Measurements from ENCODE around the gene TGM5.

TGM5 gene

DNA sequence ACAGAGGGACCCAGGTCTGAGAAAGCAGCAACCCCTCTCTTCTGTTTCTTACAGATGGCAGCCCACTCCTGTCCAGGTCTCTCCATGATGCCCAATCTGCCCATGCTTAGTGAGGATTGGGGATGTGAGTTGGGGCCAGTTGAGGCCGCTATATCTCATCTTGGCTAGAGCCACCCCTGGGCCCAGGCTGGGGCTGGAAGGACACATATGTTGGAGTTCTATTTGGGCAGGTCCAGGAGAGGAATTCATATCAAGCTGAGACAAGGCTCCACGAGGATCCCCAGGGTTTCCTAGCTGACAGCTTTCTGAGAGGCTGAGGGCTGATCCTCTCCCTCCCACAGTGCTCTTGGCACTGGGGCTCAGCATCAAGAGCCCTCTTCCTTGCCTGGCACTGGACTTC, 11.4 kb downstream of the TGM5 start:
- no peaks in the 10 kb centered on the region; the same call in 1 of the 2 replicates for H3K27me3 ChIP-seq (ENCODE audit: insufficient read depth, low read length)
- no peak overlapping the region for H3K4me3 ChIP-seq (ENCODE audit: low read length)
- no peak overlapping the region for H3K9ac ChIP-seq (ENCODE audit: low read depth, low read length)
- H3K36me3 ChIP-seq (ENCODE audit: insufficient read depth, low read depth, low read length): no peaks in the 10 kb centered on the region
- H3K27ac ChIP-seq (ENCODE audit: low read length): no peak overlapping the region
- no peaks in the 10 kb centered on the region for H3K4me1 ChIP-seq (ENCODE audit: insufficient read depth, low read length)
- no peaks in the 10 kb centered on the region for H3K9me3 ChIP-seq (ENCODE audit: insufficient read depth, low read depth, low read length)

DNA sequence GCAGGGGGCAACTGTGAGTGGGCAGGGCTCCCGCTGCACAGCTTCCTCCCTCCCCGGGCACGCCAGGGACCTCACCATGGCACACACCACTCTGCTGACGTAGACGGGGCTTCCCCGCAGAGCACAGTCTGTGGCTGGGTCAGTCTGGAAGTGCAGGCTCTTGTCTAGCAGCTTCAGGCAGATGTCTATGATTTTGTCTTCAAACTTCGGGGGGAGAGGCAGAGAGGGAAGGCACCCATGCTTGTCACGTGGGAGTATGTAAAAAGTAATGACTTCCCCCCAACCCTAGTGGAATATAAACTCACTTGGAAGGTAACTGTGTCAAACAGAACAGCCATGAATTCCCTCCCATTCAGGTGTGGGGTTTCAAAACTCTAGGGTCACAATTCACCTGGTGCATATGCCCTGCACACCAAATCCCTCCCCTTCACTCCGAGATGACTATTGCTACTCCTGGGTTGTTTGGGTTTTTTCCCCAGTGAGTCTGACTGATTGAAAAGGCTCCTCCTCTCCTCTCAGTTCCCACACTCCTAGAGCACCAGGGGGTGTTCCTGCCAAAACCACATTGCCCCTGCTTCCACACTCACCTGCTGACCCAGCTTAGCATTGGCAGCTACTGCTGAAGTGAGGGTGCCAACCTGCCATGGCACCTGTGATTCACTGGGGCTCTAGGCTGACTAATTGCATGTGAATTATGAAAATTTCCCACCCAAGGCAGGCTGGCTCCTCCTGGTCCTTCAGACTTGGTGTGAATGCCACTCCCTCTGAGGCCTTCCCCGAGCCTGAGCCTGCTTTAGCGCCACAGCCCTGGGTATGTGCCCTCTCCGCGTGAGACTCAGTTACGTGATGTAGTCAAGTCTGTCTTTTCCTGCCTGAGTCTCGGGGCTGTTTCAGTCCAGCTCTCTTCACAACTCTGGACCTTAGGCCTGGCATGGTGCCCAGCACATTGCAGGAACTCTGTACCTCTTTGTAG, 13.0 kb downstream of the TGM5 start:
- Histone ChIP-seq H3K27me3 (ENCODE audit: insufficient read depth, low read length) (no peaks in the 10 kb centered on the region; the same call in 1 of the 2 replicates), H3K36me3 (ENCODE audit: insufficient read depth, low read depth, low read length) (no peaks in the 10 kb centered on the region), H3K4me3 (ENCODE audit: low read length) (no peak overlapping the region), H3K9me3 (ENCODE audit: insufficient read depth, low read depth, low read length) (no peaks in the 10 kb centered on the region), H3K27ac (ENCODE audit: low read length) (no peak overlapping the region), H3K9ac (ENCODE audit: low read depth, low read length) (no peak overlapping the region), H3K4me1 (ENCODE audit: insufficient read depth, low read length) (no peaks in the 10 kb centered on the region)

DNA sequence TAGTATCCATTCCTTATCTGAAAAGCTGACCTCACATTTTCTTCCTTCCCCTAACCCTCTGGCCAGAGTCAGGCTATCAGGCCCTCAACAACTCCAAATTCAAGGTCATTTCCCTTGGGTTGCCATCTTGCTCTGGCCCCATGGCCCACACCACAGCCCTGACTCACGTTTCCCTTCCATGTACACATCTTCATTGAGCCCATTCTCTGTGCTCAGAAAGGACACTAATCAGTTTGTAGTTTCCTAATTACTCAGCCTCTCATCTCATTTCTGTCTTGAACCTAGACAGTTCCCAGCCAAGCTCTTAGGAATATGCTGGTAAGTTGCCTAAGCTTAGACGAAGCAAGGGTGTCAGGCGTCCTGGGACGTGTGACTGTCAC, 14.9 kb downstream of the TGM5 start:
- H3K27me3 ChIP-seq (ENCODE audit: insufficient read depth, low read length): no peaks in the 10 kb centered on the region; the same call in 1 of the 2 replicates
- no peak overlapping the region for H3K27ac ChIP-seq (ENCODE audit: low read length)
- H3K36me3 ChIP-seq (ENCODE audit: insufficient read depth, low read depth, low read length): no peaks in the 10 kb centered on the region
- no peaks in the 10 kb centered on the region for H3K4me1 ChIP-seq (ENCODE audit: insufficient read depth, low read length)
- H3K9ac ChIP-seq (ENCODE audit: low read depth, low read length): no peak overlapping the region
- no peak overlapping the region for H3K4me3 ChIP-seq (ENCODE audit: low read length)
- no peaks in the 10 kb centered on the region for H3K9me3 ChIP-seq (ENCODE audit: insufficient read depth, low read depth, low read length)

DNA sequence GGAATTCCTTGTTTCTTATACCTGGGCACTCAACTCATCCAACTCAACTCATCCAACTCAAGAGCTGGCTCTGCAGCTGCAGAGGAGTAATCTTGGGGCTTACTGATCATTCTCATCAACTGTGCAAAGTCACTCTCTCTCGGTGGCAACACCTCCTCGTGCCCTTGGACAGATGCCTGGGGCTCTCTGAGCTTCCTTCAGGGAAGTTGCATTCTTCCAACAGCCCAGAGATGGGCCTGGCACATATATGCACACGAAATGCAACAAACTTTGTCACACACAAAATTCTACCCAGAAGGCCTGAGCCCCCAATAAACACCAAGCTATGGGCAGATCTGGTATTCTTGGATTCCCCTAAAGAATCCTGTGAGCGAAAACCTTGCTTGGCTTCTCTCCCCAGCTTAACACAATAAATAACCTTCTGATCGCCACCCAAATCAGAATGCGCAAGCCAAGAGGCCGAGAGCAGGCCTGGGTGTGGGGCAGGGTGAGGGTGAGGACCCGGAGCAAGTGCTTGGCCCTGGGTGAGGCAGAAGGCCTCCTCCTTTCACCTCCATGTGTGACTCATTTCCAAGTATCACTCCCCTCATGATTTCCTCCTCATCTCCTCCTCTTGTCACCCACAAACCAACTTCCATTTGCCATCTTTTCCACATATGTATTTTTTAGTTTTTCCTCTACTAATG, 15.4 kb downstream of the TGM5 start:
- no peaks in the 10 kb centered on the region for H3K9me3 ChIP-seq (ENCODE audit: insufficient read depth, low read depth, low read length)
- H3K36me3 ChIP-seq (ENCODE audit: insufficient read depth, low read depth, low read length): no peaks in the 10 kb centered on the region
- H3K4me3 ChIP-seq (ENCODE audit: low read length): no peak overlapping the region
- H3K4me1 ChIP-seq (ENCODE audit: insufficient read depth, low read length): no peaks in the 10 kb centered on the region
- H3K9ac ChIP-seq (ENCODE audit: low read depth, low read length): no peak overlapping the region
- H3K27me3 ChIP-seq (ENCODE audit: insufficient read depth, low read length): no peaks in the 10 kb centered on the region; the same call in 1 of the 2 replicates
- no peak overlapping the region for H3K27ac ChIP-seq (ENCODE audit: low read length)

DNA sequence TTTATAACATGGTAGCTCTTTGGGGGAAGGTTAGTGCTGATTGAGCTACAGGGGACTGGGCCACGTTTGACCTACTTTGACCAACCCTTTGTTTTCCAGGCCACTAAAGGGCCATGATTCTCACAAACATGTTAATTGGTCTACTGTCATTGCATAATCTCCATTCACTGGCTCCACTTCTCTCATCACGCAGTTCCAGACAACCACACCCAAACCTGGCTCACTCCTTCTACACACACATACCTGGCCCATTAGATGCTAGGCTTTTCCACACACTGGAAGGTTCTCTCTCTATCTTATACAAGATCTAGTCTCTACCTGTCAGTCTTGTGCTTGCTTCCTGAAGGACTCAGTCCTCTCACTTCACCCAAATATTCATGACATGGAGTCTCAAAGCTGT, 15.9 kb downstream of the TGM5 start:
- no peak overlapping the region for H3K9ac ChIP-seq (ENCODE audit: low read depth, low read length)
- H3K4me1 ChIP-seq (ENCODE audit: insufficient read depth, low read length): no peaks in the 10 kb centered on the region
- H3K9me3 ChIP-seq (ENCODE audit: insufficient read depth, low read depth, low read length): no peaks in the 10 kb centered on the region
- H3K36me3 ChIP-seq (ENCODE audit: insufficient read depth, low read depth, low read length): no peaks in the 10 kb centered on the region
- H3K27me3 ChIP-seq (ENCODE audit: insufficient read depth, low read length): no peaks in the 10 kb centered on the region; the same call in 1 of the 2 replicates
- H3K4me3 ChIP-seq (ENCODE audit: low read length): no peak overlapping the region
- no peak overlapping the region for H3K27ac ChIP-seq (ENCODE audit: low read length)

DNA sequence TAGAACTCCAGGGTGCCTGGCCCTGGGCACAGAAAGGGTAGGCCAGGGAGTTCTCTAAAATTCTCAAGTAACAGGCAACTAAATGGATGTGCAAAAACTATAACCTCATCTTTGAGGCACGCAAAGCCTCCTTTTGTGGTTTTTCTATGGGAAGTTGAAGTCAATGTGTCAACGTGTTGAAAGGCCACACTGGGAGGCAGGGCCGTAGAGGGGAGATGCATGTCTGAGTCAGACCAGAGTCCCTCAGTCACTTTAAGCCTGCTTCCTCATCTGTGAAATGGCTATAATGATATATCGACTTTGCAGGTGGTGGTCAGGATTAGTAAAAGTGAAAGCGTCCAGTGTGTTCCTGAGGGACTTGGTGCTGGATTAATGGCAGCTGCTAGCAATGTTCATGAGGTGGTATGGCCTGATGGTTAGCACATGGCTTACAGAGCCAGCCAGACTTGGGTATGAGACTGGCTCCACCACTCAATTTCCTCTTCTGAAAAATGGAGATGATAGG, 17.0 kb downstream of the TGM5 start:
- Histone ChIP-seq H3K9ac (ENCODE audit: low read depth, low read length) (no peak overlapping the region), H3K4me3 (ENCODE audit: low read length) (no peak overlapping the region)

DNA sequence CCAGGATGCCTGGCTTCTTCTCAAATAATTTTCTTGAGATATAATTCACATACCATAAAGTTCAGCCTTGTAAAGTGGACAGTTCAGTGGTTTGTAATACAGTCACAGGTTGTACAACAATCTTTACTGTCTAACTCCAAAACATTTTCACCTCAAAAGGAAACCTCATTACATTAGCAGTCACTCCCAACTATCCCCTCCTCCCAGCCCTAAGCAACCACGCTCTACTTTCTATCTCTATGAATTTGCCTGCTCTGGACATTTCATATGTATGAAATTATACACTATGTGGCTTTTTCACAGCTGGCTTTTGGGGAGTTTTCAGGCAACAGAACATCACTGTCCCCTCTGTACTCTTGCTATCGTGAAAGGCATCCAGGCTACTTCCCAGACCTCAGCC, 17.5 kb downstream of the TGM5 start:
- Histone ChIP-seq H3K9ac (ENCODE audit: low read depth, low read length) (no peak overlapping the region), H3K9me3 (ENCODE audit: insufficient read depth, low read depth, low read length) (no peaks in the 10 kb centered on the region), H3K4me1 (ENCODE audit: insufficient read depth, low read length) (no peaks in the 10 kb centered on the region), H3K27ac (ENCODE audit: low read length) (no peak overlapping the region), H3K36me3 (ENCODE audit: insufficient read depth, low read depth, low read length) (no peaks in the 10 kb centered on the region), H3K27me3 (ENCODE audit: insufficient read depth, low read length) (no peaks in the 10 kb centered on the region; the same call in 1 of the 2 replicates), H3K4me3 (ENCODE audit: low read length) (no peak overlapping the region)

More for the DNA sequence above, 17.0 kb downstream of the TGM5 start:
- Histone ChIP-seq H3K4me1 (ENCODE audit: insufficient read depth, low read length) (no peaks in the 10 kb centered on the region), H3K27me3 (ENCODE audit: insufficient read depth, low read length) (no peaks in the 10 kb centered on the region; the same call in 1 of the 2 replicates), H3K9me3 (ENCODE audit: insufficient read depth, low read depth, low read length) (no peaks in the 10 kb centered on the region), H3K27ac (ENCODE audit: low read length) (no peak overlapping the region), H3K36me3 (ENCODE audit: insufficient read depth, low read depth, low read length) (no peaks in the 10 kb centered on the region)

DNA sequence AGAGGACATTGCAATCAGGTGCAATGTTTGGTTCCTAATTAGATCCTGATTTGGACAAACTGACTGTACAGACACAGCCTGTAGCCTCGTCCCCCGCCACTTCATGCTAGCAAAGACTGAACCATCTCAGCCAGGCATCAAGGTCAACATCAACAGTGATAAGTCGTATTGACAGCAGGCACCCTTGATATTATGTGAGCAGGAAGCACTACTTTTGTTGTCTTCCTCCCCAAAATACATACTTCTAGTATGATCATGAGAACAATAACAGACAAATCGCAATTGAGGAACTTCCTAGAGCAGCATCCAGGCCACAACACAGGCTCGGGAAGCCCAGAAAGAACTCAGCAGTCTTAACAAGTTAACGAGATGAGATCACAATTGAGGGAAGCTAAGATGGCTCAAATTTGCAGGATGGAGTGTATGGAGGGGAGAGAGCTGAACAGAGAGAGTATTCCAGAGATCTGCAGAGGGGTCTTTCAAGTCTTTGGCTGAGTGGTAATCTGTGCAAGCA, 20.4 kb downstream of the TGM5 start:
- Histone ChIP-seq H3K9ac (ENCODE audit: low read depth, low read length) (no peak overlapping the region), H3K27ac (ENCODE audit: low read length) (no peak overlapping the region), H3K27me3 (ENCODE audit: insufficient read depth, low read length) (no peaks in the 10 kb centered on the region), H3K9me3 (ENCODE audit: insufficient read depth, low read depth, low read length) (no peaks in the 10 kb centered on the region), H3K36me3 (ENCODE audit: insufficient read depth, low read depth, low read length) (no peaks in the 10 kb centered on the region), H3K4me3 (ENCODE audit: low read length) (no peak overlapping the region), H3K4me1 (ENCODE audit: insufficient read depth, low read length) (no peaks in the 10 kb centered on the region)

DNA sequence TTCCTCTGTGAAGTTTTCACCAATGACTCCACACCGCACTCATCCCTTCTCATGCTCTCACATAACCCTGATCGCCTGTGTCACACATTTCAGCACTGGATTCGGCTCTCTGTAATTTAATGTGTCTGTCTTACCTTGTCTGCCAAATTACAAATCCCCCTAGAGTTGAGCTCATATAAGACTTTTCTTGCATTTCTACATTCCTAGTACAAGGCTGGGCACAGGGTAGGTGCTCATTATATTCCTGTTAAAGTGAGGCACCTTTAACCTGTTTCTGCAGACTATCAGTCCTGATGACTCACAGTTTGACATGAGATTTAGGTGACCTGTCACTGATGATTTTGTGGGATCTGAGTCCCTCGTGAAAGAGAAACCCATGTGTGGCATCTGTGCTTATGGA, 22.6 kb downstream of the TGM5 start:
- H3K36me3 ChIP-seq (ENCODE audit: insufficient read depth, low read depth, low read length): no peaks in the 10 kb centered on the region
- H3K4me1 ChIP-seq (ENCODE audit: insufficient read depth, low read length): no peaks in the 10 kb centered on the region
- no peak overlapping the region for H3K27ac ChIP-seq (ENCODE audit: low read length)
- no peaks in the 10 kb centered on the region for H3K27me3 ChIP-seq (ENCODE audit: insufficient read depth, low read length)
- no peak overlapping the region for H3K4me3 ChIP-seq (ENCODE audit: low read length)
- H3K9me3 ChIP-seq (ENCODE audit: insufficient read depth, low read depth, low read length): no peaks in the 10 kb centered on the region
- no peak overlapping the region for H3K9ac ChIP-seq (ENCODE audit: low read depth, low read length)

DNA sequence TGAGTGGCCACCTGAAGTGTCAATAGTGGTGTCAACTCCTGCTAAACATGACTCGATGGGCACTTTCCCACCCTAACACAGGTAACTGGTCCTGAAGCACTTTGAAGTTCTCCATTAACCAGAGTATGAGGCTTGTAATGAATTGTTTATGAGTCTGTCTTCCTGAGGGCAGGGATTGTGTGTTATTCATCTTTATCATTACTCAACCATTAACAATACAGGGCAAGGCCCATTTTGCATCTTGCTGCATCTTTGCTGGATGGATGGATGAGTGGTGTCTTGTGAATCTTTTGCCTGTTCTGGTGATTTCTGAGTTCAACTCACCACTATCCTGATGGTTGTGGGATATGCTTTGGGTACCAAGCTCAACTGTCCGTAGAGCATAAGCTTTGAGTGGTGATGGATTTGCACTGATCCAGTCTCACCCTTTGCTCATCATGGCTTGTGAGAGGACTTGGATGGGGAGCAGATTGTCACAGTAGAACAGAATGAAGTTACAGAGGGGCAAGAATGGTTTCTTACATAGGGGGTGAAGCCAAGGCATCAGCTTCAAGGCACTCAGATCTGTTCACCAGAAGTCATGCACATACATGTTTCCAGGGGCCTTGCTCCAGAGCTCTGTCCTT, 23.6 kb downstream of the TGM5 start:
- Histone ChIP-seq H3K27me3 (ENCODE audit: insufficient read depth, low read length) (no peaks in the 10 kb centered on the region; the same call in 1 of the 2 replicates), H3K4me1 (ENCODE audit: insufficient read depth, low read length) (no peaks in the 10 kb centered on the region), H3K27ac (ENCODE audit: low read length) (no peak overlapping the region), H3K9ac (ENCODE audit: low read depth, low read length) (no peak overlapping the region), H3K36me3 (ENCODE audit: insufficient read depth, low read depth, low read length) (no peaks in the 10 kb centered on the region), H3K4me3 (ENCODE audit: low read length) (no peak overlapping the region), H3K9me3 (ENCODE audit: insufficient read depth, low read depth, low read length) (no peaks in the 10 kb centered on the region)

DNA sequence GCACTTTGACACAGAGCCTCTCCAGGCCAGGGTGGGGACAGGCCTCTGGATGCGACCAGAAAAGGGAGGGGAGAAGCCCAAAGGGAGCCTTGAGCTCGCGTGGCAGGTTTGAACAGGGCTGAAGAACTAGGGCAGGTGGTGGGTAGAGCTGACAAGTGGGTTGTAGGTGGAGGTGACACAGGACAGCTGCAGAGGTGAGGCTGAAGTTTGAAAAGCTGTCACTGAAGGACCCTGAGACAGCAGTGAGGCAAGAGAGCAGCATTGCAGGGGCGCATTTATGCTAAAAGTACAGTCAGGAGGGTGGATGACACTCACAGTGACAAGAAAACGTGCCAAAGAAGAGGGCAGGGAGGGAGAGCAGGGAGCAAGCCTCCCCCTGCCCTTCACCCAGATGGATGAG, 24.1 kb downstream of the TGM5 start:
- Histone ChIP-seq H3K9me3 (ENCODE audit: insufficient read depth, low read depth, low read length) (no peaks in the 10 kb centered on the region), H3K27me3 (ENCODE audit: insufficient read depth, low read length) (no peaks in the 10 kb centered on the region; the same call in 1 of the 2 replicates), H3K4me1 (ENCODE audit: insufficient read depth, low read length) (no peaks in the 10 kb centered on the region), H3K4me3 (ENCODE audit: low read length) (no peak overlapping the region), H3K36me3 (ENCODE audit: insufficient read depth, low read depth, low read length) (no peaks in the 10 kb centered on the region), H3K27ac (ENCODE audit: low read length) (no peak overlapping the region), H3K9ac (ENCODE audit: low read depth, low read length) (no peak overlapping the region)

All from iPS-20b (cell line).